ENCODE results near the gene MAL. TPM values are rescaled to one million over a fixed set of nuclear protein-coding genes. Genes with fewer than 3 reads are reported as not detected.
"Not testable (repeated sequence)": the region's sequence is repeated elsewhere in the genome, so short reads cannot be mapped to it uniquely, and the experiment has no call there.

MAL gene
- polyA plus RNA-seq, 4 donors: 314 to 402 (median 338) TPM

- DNase-seq (ENCODE audit: low read depth in 4 of 4, low spot score in 3 of 4): no peak
Measured at GRCh38 chr2:95082477-95082876, 57.0 kb downstream of the MAL start.

- DNase-seq (ENCODE audit: low read depth in 4 of 4, low spot score in 3 of 4): no peak
Measured at GRCh38 chr2:95086017-95086416, 60.5 kb downstream of the MAL start.

GRCh38 chr2:95087379-95087778 is 61.9 kb downstream of the MAL start:
- no peak for DNase-seq (ENCODE audit: low read depth in 4 of 4, low spot score in 3 of 4)

GRCh38 chr2:95091885-95092555 is 66.5 kb downstream of the MAL start:
- no peak for DNase-seq (ENCODE audit: low read depth in 4 of 4, low spot score in 3 of 4)

- not testable (repeated sequence) for DNase-seq (ENCODE audit: low read depth in 4 of 4, low spot score in 3 of 4)
Measured at GRCh38 chr2:95098273-95098672, 72.8 kb downstream of the MAL start.

- no peak for DNase-seq (ENCODE audit: low read depth in 4 of 4, low spot score in 3 of 4)
Measured at GRCh38 chr2:95099910-95100309, 74.4 kb downstream of the MAL start.

Other genes with a start within 250 kb of the MAL start
- gene TEKT4, start 154.3 kb upstream of the MAL start, polyA plus RNA-seq (ENCODE audit: insufficient read length in 4 of 4): under 1 TPM; 0.16 to 0.44 (median 0.30) TPM
- gene MRPS5, start 96.1 kb downstream of the MAL start, polyA plus RNA-seq (ENCODE audit: insufficient read length in 4 of 4): 10 to 100 TPM; 63.0 to 75.7 (median 63.7) TPM
- 10 to 100 TPM; 21.6 to 35.2 (median 23.4) TPM for gene ZNF514, start 134.1 kb downstream of the MAL start, polyA plus RNA-seq (ENCODE audit: insufficient read length in 4 of 4)
- 1 to 10 TPM; 7.6 to 9.5 (median 8.1) TPM for gene ZNF2, start 140.1 kb downstream of the MAL start, polyA plus RNA-seq (ENCODE audit: insufficient read length in 4 of 4)
- 1 to 10 TPM; 3.9 to 4.9 (median 4.9) TPM for gene ZNF892, start 181.8 kb downstream of the MAL start, polyA plus RNA-seq (ENCODE audit: insufficient read length in 4 of 4)
- gene PROM2, start 248.7 kb downstream of the MAL start, polyA plus RNA-seq (ENCODE audit: insufficient read length in 4 of 4): 10 to 100 TPM; 24.9 to 45.1 (median 34.7) TPM